Measurements from ENCODE around the gene QRSL1.

Gene QRSL1

GRCh38 chr6:106666282-106667021, 37.1 kb downstream of the QRSL1 start:
- peak overlapping the region; percentile 91 for H3K4me2 ChIP-seq (ENCODE audit: low read length)
- H3K4me1 ChIP-seq (ENCODE audit: control insufficient read depth, low read length), result peaks cover 79% of the 10 kb centered on the region
- H3K4me3 ChIP-seq (ENCODE audit: low read length), result peak overlapping the region; percentile 69
- H3K27ac ChIP-seq (ENCODE audit: low read depth, low read length), result peak overlapping the region; percentile 89
- peaks cover 58% of the 10 kb centered on the region for H3K36me3 ChIP-seq (ENCODE audit: control insufficient read depth, low read length)
- H3K9me2 ChIP-seq (replicated peaks; ENCODE audit: control insufficient read depth, low read length), result no peaks in the 10 kb centered on the region
- H3K27me3 ChIP-seq (ENCODE audit: control insufficient read depth, low read length), result no peaks in the 10 kb centered on the region
- TF ChIP-seq EZH2phosphoT487 (IDR thresholded peaks at IDR 0.05; ENCODE audit: borderline replicate concordance, low read length), result no peak
- no peak for TF ChIP-seq CTCF (IDR thresholded peaks at IDR 0.05; ENCODE audit: low read depth, low read length, poor library complexity, severe bottlenecking)
- H3K79me2 ChIP-seq (ENCODE audit: control insufficient read depth, low read length), result peaks cover 4% of the 10 kb centered on the region; the same call in 1 of the 2 replicates
- H3F3A ChIP-seq (ENCODE audit: control insufficient read depth, insufficient read depth), result peaks cover 39% of the 10 kb centered on the region
- H3K9me3 ChIP-seq (ENCODE audit: control insufficient read depth, insufficient read depth, low read length), result no peaks in the 10 kb centered on the region
- H4K20me1 ChIP-seq (ENCODE audit: control insufficient read depth, insufficient read depth, low read depth, low read length), result no peaks in the 10 kb centered on the region

DNA sequence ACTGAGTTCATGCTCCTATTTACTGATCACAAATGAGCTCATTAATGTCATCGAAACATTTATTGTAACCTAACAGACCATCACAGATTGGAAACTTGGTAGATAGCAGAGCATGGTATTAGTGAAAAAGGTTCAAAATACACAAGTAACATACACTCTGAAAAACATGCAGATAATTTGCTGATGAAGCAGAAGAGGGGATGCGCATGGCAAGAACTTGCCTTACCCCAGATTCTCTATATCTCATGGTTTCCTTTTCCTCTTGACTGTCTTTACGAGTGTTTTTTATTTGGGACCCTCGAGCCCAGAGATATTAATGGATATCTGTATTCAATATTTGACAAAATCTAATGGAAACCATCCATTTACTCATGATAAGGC, 37.6 kb downstream of the QRSL1 start:
- Histone ChIP-seq H3K4me2 (ENCODE audit: low read length) (peak overlapping the region; percentile 91), H3K9me2 (replicated peaks; ENCODE audit: control insufficient read depth, low read length) (no peaks in the 10 kb centered on the region), H3K27me3 (ENCODE audit: control insufficient read depth, low read length) (no peaks in the 10 kb centered on the region), H3K4me3 (ENCODE audit: low read length) (peak overlapping the region; percentile 69), H4K20me1 (ENCODE audit: control insufficient read depth, insufficient read depth, low read depth, low read length) (no peaks in the 10 kb centered on the region), H3K4me1 (ENCODE audit: control insufficient read depth, low read length) (peaks cover 77% of the 10 kb centered on the region), H3F3A (ENCODE audit: control insufficient read depth, insufficient read depth) (peaks cover 39% of the 10 kb centered on the region), H3K27ac (ENCODE audit: low read depth, low read length) (peak overlapping the region; percentile 89), H3K36me3 (ENCODE audit: control insufficient read depth, low read length) (peaks cover 54% of the 10 kb centered on the region), H3K9me3 (ENCODE audit: control insufficient read depth, insufficient read depth, low read length) (no peaks in the 10 kb centered on the region), H3K79me2 (ENCODE audit: control insufficient read depth, low read length) (peaks cover 4% of the 10 kb centered on the region; the same call in 1 of the 2 replicates)
- TF ChIP-seq EZH2phosphoT487 (IDR thresholded peaks at IDR 0.05; ENCODE audit: borderline replicate concordance, low read length), result no peak
- TF ChIP-seq CTCF (IDR thresholded peaks at IDR 0.05; ENCODE audit: low read depth, low read length, poor library complexity, severe bottlenecking), result no peak

DNA sequence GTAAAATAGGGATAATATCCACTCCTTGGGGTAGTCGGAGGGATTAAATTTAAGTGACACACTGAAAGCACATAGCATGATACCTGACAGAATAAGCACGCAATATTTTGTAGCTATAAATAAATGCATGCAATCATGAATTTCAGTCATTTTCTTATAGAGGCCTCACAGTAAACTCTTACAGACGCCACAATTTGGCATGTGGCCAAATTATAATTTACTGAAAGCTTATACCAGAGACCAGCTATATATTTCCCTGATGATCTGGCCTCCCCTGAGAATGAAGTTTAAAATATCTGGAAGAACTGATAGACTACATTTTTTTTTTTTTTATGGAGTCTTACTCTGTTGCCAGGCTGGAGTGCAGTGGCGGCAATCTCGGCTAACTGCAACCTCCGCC, 40.9 kb downstream of the QRSL1 start:
- no peak overlapping the region for H3K4me3 ChIP-seq (ENCODE audit: low read length)
- no peaks in the 10 kb centered on the region for H3K79me2 ChIP-seq (ENCODE audit: control insufficient read depth, low read length)
- H3K4me1 ChIP-seq (ENCODE audit: control insufficient read depth, low read length), result peaks cover 65% of the 10 kb centered on the region
- H3K4me2 ChIP-seq (ENCODE audit: low read length), result peak overlapping the region; percentile 35; the same call in 1 of the 2 replicates
- no peak overlapping the region for H3K27ac ChIP-seq (ENCODE audit: low read depth, low read length)
- no peaks in the 10 kb centered on the region for H3K9me2 ChIP-seq (replicated peaks; ENCODE audit: control insufficient read depth, low read length)
- no peaks in the 10 kb centered on the region for H4K20me1 ChIP-seq (ENCODE audit: control insufficient read depth, insufficient read depth, low read depth, low read length)
- no peaks in the 10 kb centered on the region for H3K27me3 ChIP-seq (ENCODE audit: control insufficient read depth, low read length)
- H3F3A ChIP-seq (ENCODE audit: control insufficient read depth, insufficient read depth), result peaks cover 24% of the 10 kb centered on the region
- TF ChIP-seq CTCF (IDR thresholded peaks at IDR 0.05; ENCODE audit: low read depth, low read length, poor library complexity, severe bottlenecking), result no peak
- TF ChIP-seq EZH2phosphoT487 (IDR thresholded peaks at IDR 0.05; ENCODE audit: borderline replicate concordance, low read length), result no peak
- H3K36me3 ChIP-seq (ENCODE audit: control insufficient read depth, low read length), result peaks cover 22% of the 10 kb centered on the region
- H3K9me3 ChIP-seq (ENCODE audit: control insufficient read depth, insufficient read depth, low read length), result no peaks in the 10 kb centered on the region

Data from DOHH2 (cell line).